GM19438 (cell line): ENCODE measurements around the gene TSPAN18.

Experiments
- ATAC-seq: cut with Tn5 transposase; IDR thresholded peaks from one replicate; pipeline ENCODE4 v1.9.1; 2021; ENCODE audit warnings: low read depth; ENCODE audit not compliant: unreplicated experiment

The TSPAN18 gene

GRCh38 chr11:44948155-44948554 is 221.4 kb downstream of the TSPAN18 start:
- no peak for ATAC-seq

GRCh38 chr11:44949160-44950030 is 222.6 kb downstream of the TSPAN18 start:
- ATAC-seq = no peak

GRCh38 chr11:44950031-44950624 is 223.4 kb downstream of the TSPAN18 start:
- no peak for ATAC-seq

GRCh38 chr11:44950625-44951476 is 224.1 kb downstream of the TSPAN18 start, which contains the start of gene TP53I11:
Gene TP53I11, minus strand, starts transcription at chr11:44950883. Its CDS starts 12,548 bp downstream, at chr11:44938335.
- no peak for ATAC-seq

GRCh38 chr11:44952082-44952481 is 225.3 kb downstream of the TSPAN18 start:
- ATAC-seq = no peak

GRCh38 chr11:44952500-44953260 is 225.9 kb downstream of the TSPAN18 start:
- no peak for ATAC-seq

GRCh38 chr11:44954051-44954906 is 227.5 kb downstream of the TSPAN18 start:
- ATAC-seq = no peak

GRCh38 chr11:44955015-44955738 is 228.4 kb downstream of the TSPAN18 start:
- ATAC-seq = no peak

- ATAC-seq = no peak
These were observed 230.3 kb downstream of the TSPAN18 start for GRCh38 chr11:44957040-44957515.

GRCh38 chr11:44957776-44958564 is 231.2 kb downstream of the TSPAN18 start:
- ATAC-seq = no peak

GRCh38 chr11:44959064-44959463 is 232.3 kb downstream of the TSPAN18 start:
- ATAC-seq = no peak

GRCh38 chr11:44960200-44960845 is 233.6 kb downstream of the TSPAN18 start:
- no peak for ATAC-seq

GRCh38 chr11:44962464-44962863 is 235.7 kb downstream of the TSPAN18 start:
- ATAC-seq = no peak

GRCh38 chr11:44963136-44963535 is 236.4 kb downstream of the TSPAN18 start:
- no peak for ATAC-seq

- no peak for ATAC-seq
These were observed 237.2 kb downstream of the TSPAN18 start for GRCh38 chr11:44963948-44964347.

GRCh38 chr11:44964526-44965209 is 237.9 kb downstream of the TSPAN18 start:
- no peak for ATAC-seq

GRCh38 chr11:44966694-44967093 is 239.9 kb downstream of the TSPAN18 start:
- ATAC-seq = no peak
